Caco-2 (cell line): ENCODE data around the gene TPSG1. TPM values are rescaled to one million over a fixed set of nuclear protein-coding genes. Genes with fewer than 3 reads are reported as not detected.

Source experiments
- BruUV-seq: library from RNA; stranded (reverse); fragments of 400-500 nt; replicated peaks from 2 replicates; lab custom pipeline; 2021; lab: Mats Ljungman, UMichigan
- CTCF ChIA-PET: fragments of 300-600 bp; sonication (Branson Sonifier 250); formaldehyde crosslinking; loops from one replicate; lab custom pipeline; 2022; ENCODE audit warnings: antibody characterized with exemption; lab: Charles Lee
- POLR2A ChIA-PET: fragments of 300-600 bp; sonication (Branson Sonifier 250); formaldehyde crosslinking; loops from one replicate; lab custom pipeline; 2022; ENCODE audit warnings: antibody characterized with exemption; lab: Charles Lee
- DNase-seq, 2 experiments: peaks; one replicate each; pipeline versions ENCODE4 v3.0.0 to v3.0.0-alpha.2; 2020 to 2022
- H3K27me3 ChIP-seq: replicated peaks from 2 replicates; pipeline ENCODE4 v1.6.0; 2011; ENCODE audit warnings: low read length; ENCODE audit not compliant: control insufficient read depth, insufficient read depth
- H3K36me3 ChIP-seq: 2 replicates; pipeline ENCODE4 v1.5.1; 2011; ENCODE audit warnings: low read length; ENCODE audit not compliant: control insufficient read depth, insufficient read depth
- H3K4me1 ChIP-seq: fragments of 250-450 bp; sonication (Bioruptor Pico); 2 replicates; pipeline ENCODE4 v1.5.1; 2020; ENCODE audit warnings: mild to moderate bottlenecking
- H3K4me3 ChIP-seq: 2 replicates; pipeline ENCODE4 v1.5.1; 2011; ENCODE audit warnings: low read depth, mild to moderate bottlenecking, control low read depth, low read length
- H3K9me3 ChIP-seq: fragments of 250-450 bp; sonication (Bioruptor Pico); 2 replicates; pipeline ENCODE4 v1.5.1; 2020; ENCODE audit warnings: mild to moderate bottlenecking, moderate library complexity
- H3K27ac Mint-ChIP-seq: one replicate; pipeline ENCODE4 v1.8.0; 2022; ENCODE audit warnings: mixed read lengths; ENCODE audit not compliant: unreplicated experiment
- H3K27me3 Mint-ChIP-seq: one replicate; pipeline ENCODE4 v1.8.0; 2022; ENCODE audit warnings: mixed read lengths; ENCODE audit not compliant: insufficient read depth, unreplicated experiment
- H3K36me3 Mint-ChIP-seq: one replicate; pipeline ENCODE4 v1.8.0; 2022; ENCODE audit warnings: mild to moderate bottlenecking, mixed read lengths; ENCODE audit not compliant: insufficient read depth, unreplicated experiment
- H3K4me1 Mint-ChIP-seq: one replicate; pipeline ENCODE4 v1.8.0; 2022; ENCODE audit warnings: low read depth, mixed read lengths; ENCODE audit not compliant: unreplicated experiment
- H3K4me3 Mint-ChIP-seq: one replicate; pipeline ENCODE4 v1.8.0; 2022; ENCODE audit warnings: mild to moderate bottlenecking, moderate library complexity, mixed read lengths; ENCODE audit not compliant: unreplicated experiment
- H3K9me3 Mint-ChIP-seq: one replicate; pipeline ENCODE4 v1.8.0; 2022; ENCODE audit warnings: mixed read lengths; ENCODE audit not compliant: unreplicated experiment
- intact Hi-C: fragments of 100-400 bp; cut with micrococcal nuclease; formaldehyde crosslinking; loops from one replicate; pipeline ENCODE4 v1.10.0; 2022; ENCODE audit not compliant: unreplicated experiment
- total RNA-seq: library from RNA; stranded (reverse); gene quantifications from 2 replicates; pipeline ENCODE4 v1.2.3, GENCODE V29; 2022
- TF ChIP-seq, protein P1 (sequence below), 2 experiments: fragments of 200-600 bp in 1 of 2; IDR thresholded peaks; 1 replicate in 1 of 2; 2 replicates in 1 of 2; pipeline versions ENCODE4 v1.5.1 to v1.8.0; 2011 to 2022; ENCODE audit warnings: antibody characterized with exemption in 1 of 2, control low read depth in 1 of 2, inconsistent platforms in 1 of 2, low read depth in 1 of 2, low read length in 1 of 2, mild to moderate bottlenecking in 1 of 2, moderate library complexity in 1 of 2; ENCODE audit not compliant: insufficient read depth in 1 of 2, severe bottlenecking in 1 of 2, unreplicated experiment in 1 of 2

The TPSG1 gene
- total RNA-seq, 1 experiment from 2014 or later: not detected

DNA sequence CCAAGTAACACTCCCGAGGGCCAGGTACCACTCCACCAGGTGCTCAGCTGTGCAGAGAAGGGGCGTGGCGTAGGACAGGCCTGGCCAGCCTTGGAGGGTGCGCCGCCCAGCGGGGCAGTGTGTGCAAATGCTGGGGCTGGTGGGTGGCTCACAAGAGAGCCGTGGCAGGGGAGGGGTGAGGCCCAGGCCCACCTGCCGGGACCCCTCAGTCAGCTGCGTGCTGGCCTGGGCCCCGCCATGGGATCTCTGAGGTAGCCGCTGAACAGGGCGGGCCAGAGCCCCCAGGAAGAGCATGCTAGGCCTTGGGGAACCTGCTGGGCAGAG, 8.8 kb downstream of the TPSG1 start:
- H3K27me3 ChIP-seq: no peaks in the 10 kb centered on the region
- no peaks in the 10 kb centered on the region for H3K4me1 Mint-ChIP-seq
- no peaks in the 10 kb centered on the region for H3K27me3 Mint-ChIP-seq
- H3K4me1 ChIP-seq: no peaks in the 10 kb centered on the region
- no peaks in the 10 kb centered on the region for H3K9me3 ChIP-seq
- DNase-seq: no peak
- no peaks in the 10 kb centered on the region for H3K9me3 Mint-ChIP-seq
- POLR2A ChIA-PET: interaction anchor here (0.5 kb wide), 1 partner anchor 879 kb away, joined by 4 read pairs; no protein-coding TSS in a partner anchor
- BruUV-seq: no TSS peak
- TF ChIP-seq, protein P1, sequence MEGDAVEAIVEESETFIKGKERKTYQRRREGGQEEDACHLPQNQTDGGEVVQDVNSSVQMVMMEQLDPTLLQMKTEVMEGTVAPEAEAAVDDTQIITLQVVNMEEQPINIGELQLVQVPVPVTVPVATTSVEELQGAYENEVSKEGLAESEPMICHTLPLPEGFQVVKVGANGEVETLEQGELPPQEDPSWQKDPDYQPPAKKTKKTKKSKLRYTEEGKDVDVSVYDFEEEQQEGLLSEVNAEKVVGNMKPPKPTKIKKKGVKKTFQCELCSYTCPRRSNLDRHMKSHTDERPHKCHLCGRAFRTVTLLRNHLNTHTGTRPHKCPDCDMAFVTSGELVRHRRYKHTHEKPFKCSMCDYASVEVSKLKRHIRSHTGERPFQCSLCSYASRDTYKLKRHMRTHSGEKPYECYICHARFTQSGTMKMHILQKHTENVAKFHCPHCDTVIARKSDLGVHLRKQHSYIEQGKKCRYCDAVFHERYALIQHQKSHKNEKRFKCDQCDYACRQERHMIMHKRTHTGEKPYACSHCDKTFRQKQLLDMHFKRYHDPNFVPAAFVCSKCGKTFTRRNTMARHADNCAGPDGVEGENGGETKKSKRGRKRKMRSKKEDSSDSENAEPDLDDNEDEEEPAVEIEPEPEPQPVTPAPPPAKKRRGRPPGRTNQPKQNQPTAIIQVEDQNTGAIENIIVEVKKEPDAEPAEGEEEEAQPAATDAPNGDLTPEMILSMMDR (IDR thresholded peaks at IDR 0.05; ENCODE audit: insufficient read depth in 1 of 2, low read depth in 1 of 2, low read length in 1 of 2, severe bottlenecking in 1 of 2, unreplicated experiment in 1 of 2): no peak
- no peak overlapping the region for H3K4me3 Mint-ChIP-seq
- CTCF ChIA-PET: no interaction called here
- no peaks in the 10 kb centered on the region for H3K36me3 Mint-ChIP-seq
- H3K36me3 ChIP-seq: no peaks in the 10 kb centered on the region
- H3K27ac Mint-ChIP-seq: no peak overlapping the region
- intact Hi-C loops: no loop called here
- no peak overlapping the region for H3K4me3 ChIP-seq

DNA sequence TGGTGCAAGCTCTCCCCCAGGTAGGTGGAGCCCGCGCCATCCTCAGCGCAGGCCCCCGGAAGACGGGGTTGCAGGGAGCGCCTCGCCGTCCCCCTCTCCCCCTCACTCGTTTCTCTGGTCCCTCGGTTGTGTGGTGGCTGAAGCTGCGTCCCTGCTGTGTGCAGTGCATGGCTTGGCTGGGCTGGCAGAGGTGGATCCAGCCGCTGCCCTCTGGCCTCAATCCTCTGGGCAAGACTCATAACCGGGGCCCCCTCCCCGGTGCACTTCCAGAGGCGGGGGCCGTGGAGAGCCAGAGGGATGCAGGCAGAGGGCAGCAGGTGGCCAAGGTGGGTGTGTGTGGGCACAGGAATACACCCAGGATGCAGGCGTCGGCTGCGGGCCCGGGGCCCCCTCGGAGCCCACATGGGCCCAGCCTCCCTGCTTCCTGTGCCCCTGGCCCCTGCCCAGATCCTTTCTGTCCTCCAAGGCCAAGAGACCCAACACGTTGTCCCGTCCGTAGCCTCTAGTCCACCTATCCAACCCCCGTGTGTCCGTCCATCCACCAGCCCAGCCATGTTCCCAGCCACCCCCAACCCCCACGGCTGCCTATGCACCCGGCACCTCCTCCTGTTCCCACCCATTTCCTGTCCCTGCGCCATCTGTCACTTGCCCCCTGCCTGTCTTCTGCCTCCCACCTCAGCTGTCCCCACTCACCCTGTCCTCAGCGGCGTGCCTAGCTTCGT, 9.3 kb downstream of the TPSG1 start:
- Mint-ChIP-seq H3K27ac (no peak overlapping the region), H3K36me3 (no peaks in the 10 kb centered on the region), H3K4me3 (no peak overlapping the region), H3K4me1 (no peaks in the 10 kb centered on the region), H3K9me3 (no peaks in the 10 kb centered on the region), H3K27me3 (no peaks in the 10 kb centered on the region)
- CTCF ChIA-PET: no interaction called here
- Histone ChIP-seq H3K9me3 (no peaks in the 10 kb centered on the region), H3K4me1 (no peaks in the 10 kb centered on the region), H3K27me3 (no peaks in the 10 kb centered on the region), H3K36me3 (no peaks in the 10 kb centered on the region), H3K4me3 (no peak overlapping the region)
- intact Hi-C loops: no loop called here
- POLR2A ChIA-PET: no interaction called here
- BruUV-seq: no TSS peak
- TF ChIP-seq, protein P1 (IDR thresholded peaks at IDR 0.05; ENCODE audit: insufficient read depth in 1 of 2, low read depth in 1 of 2, low read length in 1 of 2, severe bottlenecking in 1 of 2, unreplicated experiment in 1 of 2): no peak
- DNase-seq: no peak

DNA sequence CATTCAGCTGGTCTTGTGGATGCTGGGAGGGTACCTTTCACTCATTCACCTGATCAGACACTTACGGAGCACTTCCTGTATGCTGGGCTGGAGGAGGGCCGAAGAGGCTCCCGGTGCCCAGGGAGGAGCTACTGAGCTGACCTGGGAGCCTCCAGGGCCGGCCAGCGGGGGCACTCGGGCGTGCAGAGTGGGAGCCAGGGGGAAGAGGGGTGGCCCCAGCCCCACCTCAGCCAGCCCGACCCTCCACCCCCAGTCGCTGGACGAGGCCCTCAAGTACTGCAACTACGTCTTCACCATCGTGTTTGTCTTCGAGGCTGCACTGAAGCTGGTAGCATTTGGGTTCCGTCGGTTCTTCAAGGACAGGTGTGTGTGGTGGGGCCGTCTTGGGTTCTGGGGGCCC, 10.3 kb downstream of the TPSG1 start:
- no peaks in the 10 kb centered on the region for H3K4me1 Mint-ChIP-seq
- no peaks in the 10 kb centered on the region for H3K36me3 Mint-ChIP-seq
- H3K36me3 ChIP-seq: no peaks in the 10 kb centered on the region
- BruUV-seq: no TSS peak
- no peak for DNase-seq
- intact Hi-C loops: no loop called here
- no peaks in the 10 kb centered on the region for H3K27me3 ChIP-seq
- POLR2A ChIA-PET: no interaction called here
- H3K4me1 ChIP-seq: no peaks in the 10 kb centered on the region
- no peaks in the 10 kb centered on the region for H3K9me3 Mint-ChIP-seq
- H3K27me3 Mint-ChIP-seq: no peaks in the 10 kb centered on the region
- no peaks in the 10 kb centered on the region for H3K9me3 ChIP-seq
- no peak overlapping the region for H3K27ac Mint-ChIP-seq
- no peak overlapping the region for H3K4me3 Mint-ChIP-seq
- CTCF ChIA-PET: interaction anchor here (0.6 to 0.7 kb wide), 2 partner anchors 10 to 123 kb away, joined by 3 to 4 read pairs; no protein-coding TSS in a partner anchor
- TF ChIP-seq, protein P1 (IDR thresholded peaks at IDR 0.05; ENCODE audit: insufficient read depth in 1 of 2, low read depth in 1 of 2, low read length in 1 of 2, severe bottlenecking in 1 of 2, unreplicated experiment in 1 of 2): no peak
- H3K4me3 ChIP-seq: no peak overlapping the region
